ENCODE measurements around the gene CX3CR1. TPM values are rescaled to one million over a fixed set of nuclear protein-coding genes. Genes with fewer than 3 reads are reported as not detected.

Gene CX3CR1
- total and polyA plus RNA-seq, 4 donors, result 27.7 to 70.2 (median 42.7) TPM

GRCh38 chr3:39272191-39272590 is 7.6 kb downstream of the CX3CR1 start:
- no peak for DNase-seq (ENCODE audit: low read depth in 4 of 6, low spot score in 6 of 6)
- Histone ChIP-seq H3K36me3 (ENCODE audit: control insufficient read depth, insufficient read depth, low read length) (no peaks in the 10 kb centered on the region), H3K4me3 (ENCODE audit: low read depth, low read length) (no peak overlapping the region), H3K27ac (ENCODE audit: low read depth, low read length) (no peak overlapping the region), H3K4me1 (ENCODE audit: control insufficient read depth, insufficient read depth, low read length) (no peaks in the 10 kb centered on the region), H3K9me3 (ENCODE audit: control insufficient read depth, insufficient read depth, low read length) (no peaks in the 10 kb centered on the region), H3K27me3 (ENCODE audit: control insufficient read depth, insufficient read depth, low read length) (no peaks in the 10 kb centered on the region)
- 75% methylated on average over 2 of the region's 2 CpGs for whole genome bisulfite sequencing (ENCODE audit: insufficient coverage)

GRCh38 chr3:39271363-39271914 is 8.4 kb downstream of the CX3CR1 start:
- Histone ChIP-seq H3K9me3 (ENCODE audit: control insufficient read depth, insufficient read depth, low read length) (no peaks in the 10 kb centered on the region), H3K27me3 (ENCODE audit: control insufficient read depth, insufficient read depth, low read length) (no peaks in the 10 kb centered on the region), H3K27ac (ENCODE audit: low read depth, low read length) (no peak overlapping the region), H3K36me3 (ENCODE audit: control insufficient read depth, insufficient read depth, low read length) (no peaks in the 10 kb centered on the region), H3K4me1 (ENCODE audit: control insufficient read depth, insufficient read depth, low read length) (no peaks in the 10 kb centered on the region), H3K4me3 (ENCODE audit: low read depth, low read length) (no peak overlapping the region)
- 98% methylated on average over 4 of the region's 6 CpGs for whole genome bisulfite sequencing (ENCODE audit: insufficient coverage)
- no peak for DNase-seq (ENCODE audit: low read depth in 4 of 6, low spot score in 6 of 6)

- Histone ChIP-seq H3K36me3 (ENCODE audit: control insufficient read depth, insufficient read depth, low read length) (no peaks in the 10 kb centered on the region), H3K27ac (ENCODE audit: low read depth, low read length) (no peak overlapping the region), H3K27me3 (ENCODE audit: control insufficient read depth, insufficient read depth, low read length) (no peaks in the 10 kb centered on the region), H3K9me3 (ENCODE audit: control insufficient read depth, insufficient read depth, low read length) (no peaks in the 10 kb centered on the region), H3K4me3 (ENCODE audit: low read depth, low read length) (no peak overlapping the region), H3K4me1 (ENCODE audit: control insufficient read depth, insufficient read depth, low read length) (no peaks in the 10 kb centered on the region)
- no peak for DNase-seq (ENCODE audit: low read depth in 4 of 6, low spot score in 6 of 6)
- 80% methylated on average over 2 of the region's 4 CpGs for WGBS (ENCODE audit: insufficient coverage)
Measured at GRCh38 chr3:39269528-39269927, 10.3 kb downstream of the CX3CR1 start.

DNA sequence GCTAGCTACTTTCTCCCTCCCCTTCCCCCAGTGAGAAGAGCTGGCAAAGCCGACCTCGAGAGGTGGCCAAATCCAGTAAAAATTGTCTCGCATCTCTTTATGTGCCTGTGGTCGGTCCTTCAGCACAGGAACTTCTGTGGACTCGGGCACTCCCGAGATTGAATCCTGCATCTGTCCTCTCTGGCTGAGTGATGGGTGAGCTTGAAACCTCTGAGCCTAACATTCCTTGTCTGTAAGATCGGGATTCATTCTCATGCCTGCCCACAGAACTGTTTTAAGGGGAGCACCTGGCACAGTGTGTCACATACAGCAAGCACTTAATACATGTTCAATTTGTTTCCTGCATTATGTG is 11.3 kb downstream of the CX3CR1 start:
- Histone ChIP-seq H3K27me3 (ENCODE audit: control insufficient read depth, insufficient read depth, low read length) (no peaks in the 10 kb centered on the region), H3K4me1 (ENCODE audit: control insufficient read depth, insufficient read depth, low read length) (no peaks in the 10 kb centered on the region), H3K27ac (ENCODE audit: low read depth, low read length) (no peak overlapping the region), H3K36me3 (ENCODE audit: control insufficient read depth, insufficient read depth, low read length) (no peaks in the 10 kb centered on the region), H3K9me3 (ENCODE audit: control insufficient read depth, insufficient read depth, low read length) (no peaks in the 10 kb centered on the region), H3K4me3 (ENCODE audit: low read depth, low read length) (no peak overlapping the region)
- 78% methylated on average over 4 of the region's 7 CpGs for WGBS (ENCODE audit: insufficient coverage)
- no peak for DNase-seq (ENCODE audit: low read depth in 4 of 6, low spot score in 6 of 6)

DNA sequence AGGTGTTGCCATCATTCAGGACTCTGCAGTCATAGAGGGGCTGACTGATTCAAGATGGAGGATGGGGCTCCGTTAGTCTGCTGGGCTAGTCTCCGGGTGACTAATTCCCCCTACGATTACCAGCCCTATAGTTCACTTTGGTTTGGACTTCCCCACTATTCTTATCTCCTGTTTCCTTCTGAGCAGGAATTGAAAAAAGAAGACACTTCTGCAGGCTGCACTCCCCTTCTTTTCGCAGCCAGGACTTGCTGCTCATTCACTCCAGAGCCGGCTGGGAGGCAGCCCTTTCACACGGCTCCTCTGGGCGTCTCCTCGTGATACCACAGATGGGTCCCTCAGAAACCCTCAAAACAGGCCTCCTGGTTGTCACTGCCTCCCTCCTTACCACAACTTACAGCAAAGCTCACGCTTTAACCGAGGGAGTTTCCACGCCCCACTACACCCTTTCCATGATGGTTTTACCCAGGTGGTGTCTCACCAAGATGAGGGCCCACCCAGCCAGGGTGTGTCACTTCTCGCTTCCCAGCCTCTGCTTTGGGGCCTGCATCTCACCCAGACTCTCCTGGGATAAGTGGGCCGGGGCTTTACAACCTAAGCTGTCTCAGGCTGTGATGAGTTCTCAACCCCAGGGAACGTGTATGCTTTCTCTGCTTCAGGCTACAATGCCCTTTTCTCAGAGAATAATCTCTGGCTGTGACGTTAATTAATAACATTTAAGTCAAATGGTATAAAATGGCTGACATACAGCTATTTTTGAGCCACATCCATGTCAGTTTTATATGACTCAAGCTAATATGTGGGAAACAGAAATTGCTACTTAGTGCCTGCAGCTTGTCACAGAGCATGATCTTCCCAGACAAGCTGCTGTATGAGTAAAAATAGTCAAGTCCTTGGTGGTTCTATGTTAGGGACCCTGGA is 11.9 kb downstream of the CX3CR1 start:
- Histone ChIP-seq H3K9me3 (ENCODE audit: control insufficient read depth, insufficient read depth, low read length) (no peaks in the 10 kb centered on the region), H3K27ac (ENCODE audit: low read depth, low read length) (no peak overlapping the region), H3K4me3 (ENCODE audit: low read depth, low read length) (no peak overlapping the region), H3K4me1 (ENCODE audit: control insufficient read depth, insufficient read depth, low read length) (no peaks in the 10 kb centered on the region), H3K27me3 (ENCODE audit: control insufficient read depth, insufficient read depth, low read length) (no peaks in the 10 kb centered on the region), H3K36me3 (ENCODE audit: control insufficient read depth, insufficient read depth, low read length) (no peaks in the 10 kb centered on the region)
- 74% methylated on average over 13 of the region's 15 CpGs for WGBS (ENCODE audit: insufficient coverage)
- peak in 1 of 6 donors; percentile 6 for DNase-seq (ENCODE audit: low read depth in 4 of 6, low spot score in 6 of 6)

DNA sequence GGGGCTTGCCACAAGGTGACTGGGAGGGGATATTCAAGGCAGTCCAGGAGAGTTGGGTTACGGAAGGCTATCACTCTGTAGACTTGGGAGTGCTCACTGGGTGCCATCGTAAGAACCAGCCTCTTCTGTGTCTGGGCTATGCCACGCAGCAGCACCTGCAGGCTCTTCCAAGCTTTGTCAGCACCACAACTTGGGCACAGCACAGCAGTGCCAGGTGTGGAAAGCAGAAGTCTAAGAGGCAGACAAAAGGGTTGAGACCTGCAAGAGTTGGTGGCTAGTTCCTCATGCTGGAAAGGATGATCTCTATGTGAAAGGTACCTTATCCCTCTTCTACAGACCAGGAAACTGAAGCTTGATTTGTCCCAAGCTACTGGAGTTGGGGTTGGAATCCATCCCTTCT is 15.8 kb downstream of the CX3CR1 start:
- DNase-seq (ENCODE audit: low read depth in 4 of 6, low spot score in 6 of 6), result no peak
- no peaks in the 10 kb centered on the region for H3K4me1 ChIP-seq (ENCODE audit: control insufficient read depth, insufficient read depth, low read length)
- H3K4me3 ChIP-seq (ENCODE audit: low read depth, low read length), result no peak overlapping the region
- 76% methylated on average over 3 of the region's 3 CpGs for WGBS (ENCODE audit: insufficient coverage)
- no peak overlapping the region for H3K27ac ChIP-seq (ENCODE audit: low read depth, low read length)
- H3K9me3 ChIP-seq (ENCODE audit: control insufficient read depth, insufficient read depth, low read length), result no peaks in the 10 kb centered on the region
- no peaks in the 10 kb centered on the region for H3K27me3 ChIP-seq (ENCODE audit: control insufficient read depth, insufficient read depth, low read length)
- no peaks in the 10 kb centered on the region for H3K36me3 ChIP-seq (ENCODE audit: control insufficient read depth, insufficient read depth, low read length)

- WGBS (ENCODE audit: insufficient coverage), result no CpG with 5 or more reads among the region's 6 CpGs
- no peaks in the 10 kb centered on the region for H3K36me3 ChIP-seq (ENCODE audit: control insufficient read depth, insufficient read depth, low read length)
- no peak overlapping the region for H3K27ac ChIP-seq (ENCODE audit: low read depth, low read length)
- no peaks in the 10 kb centered on the region for H3K27me3 ChIP-seq (ENCODE audit: control insufficient read depth, insufficient read depth, low read length)
- no peak overlapping the region for H3K4me3 ChIP-seq (ENCODE audit: low read depth, low read length)
- no peaks in the 10 kb centered on the region for H3K9me3 ChIP-seq (ENCODE audit: control insufficient read depth, insufficient read depth, low read length)
- H3K4me1 ChIP-seq (ENCODE audit: control insufficient read depth, insufficient read depth, low read length), result no peaks in the 10 kb centered on the region
- no peak for DNase-seq (ENCODE audit: low read depth in 4 of 6, low spot score in 6 of 6)
Measured at GRCh38 chr3:39263576-39263975, 16.3 kb downstream of the CX3CR1 start.

DNA sequence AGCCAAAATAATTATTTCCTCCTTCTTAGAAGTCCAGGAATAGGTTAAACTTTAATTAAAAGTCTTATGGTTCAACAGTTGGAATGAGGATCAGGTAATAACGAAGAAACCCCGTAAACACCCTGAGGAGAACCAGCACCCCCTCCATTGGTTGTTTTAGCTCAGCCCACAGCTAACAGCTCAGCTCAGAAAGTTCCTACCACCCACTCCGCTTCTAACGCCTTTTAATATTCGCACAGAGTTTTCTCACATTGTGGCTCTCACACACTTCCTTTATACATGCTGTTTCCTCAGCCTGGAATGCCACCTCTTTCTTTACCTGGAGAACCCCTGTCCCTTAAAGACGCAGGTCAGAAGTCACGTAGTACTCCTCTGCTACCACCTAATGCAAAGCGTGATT is 17.0 kb downstream of the CX3CR1 start:
- H3K9me3 ChIP-seq (ENCODE audit: control insufficient read depth, insufficient read depth, low read length), result no peaks in the 10 kb centered on the region
- H3K27me3 ChIP-seq (ENCODE audit: control insufficient read depth, insufficient read depth, low read length), result no peaks in the 10 kb centered on the region
- no peaks in the 10 kb centered on the region for H3K36me3 ChIP-seq (ENCODE audit: control insufficient read depth, insufficient read depth, low read length)
- H3K4me3 ChIP-seq (ENCODE audit: low read depth, low read length), result no peak overlapping the region
- no peaks in the 10 kb centered on the region for H3K4me1 ChIP-seq (ENCODE audit: control insufficient read depth, insufficient read depth, low read length)
- 77% methylated on average over 5 of the region's 8 CpGs for WGBS (ENCODE audit: insufficient coverage)
- DNase-seq (ENCODE audit: low read depth in 4 of 6, low spot score in 6 of 6), result no peak
- no peak overlapping the region for H3K27ac ChIP-seq (ENCODE audit: low read depth, low read length)

DNA sequence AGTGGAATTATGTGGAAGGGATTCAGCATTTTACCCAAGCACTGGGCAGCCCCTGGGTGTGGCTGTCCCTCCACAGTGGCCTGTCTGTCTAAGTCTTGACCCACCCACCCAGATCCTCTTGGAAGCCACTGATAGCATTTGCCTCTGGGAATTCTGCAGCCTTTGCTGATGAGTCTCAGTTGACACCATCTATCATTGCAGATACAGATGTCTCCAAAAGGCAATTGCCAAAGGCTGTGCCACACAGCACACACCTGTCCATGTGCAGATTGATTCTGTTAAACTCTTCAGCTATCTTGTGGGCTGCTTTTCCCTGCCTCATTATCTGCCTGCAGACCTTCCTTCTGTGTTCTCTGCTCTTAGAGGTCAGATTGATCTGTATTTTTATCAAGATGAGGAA is 18.1 kb downstream of the CX3CR1 start:
- no peaks in the 10 kb centered on the region for H3K27me3 ChIP-seq (ENCODE audit: control insufficient read depth, insufficient read depth, low read length)
- H3K36me3 ChIP-seq (ENCODE audit: control insufficient read depth, insufficient read depth, low read length), result no peaks in the 10 kb centered on the region
- no peaks in the 10 kb centered on the region for H3K9me3 ChIP-seq (ENCODE audit: control insufficient read depth, insufficient read depth, low read length)
- DNase-seq (ENCODE audit: low read depth in 4 of 6, low spot score in 6 of 6), result no peak
- no peak overlapping the region for H3K4me3 ChIP-seq (ENCODE audit: low read depth, low read length)
- no peak overlapping the region for H3K27ac ChIP-seq (ENCODE audit: low read depth, low read length)
- no peaks in the 10 kb centered on the region for H3K4me1 ChIP-seq (ENCODE audit: control insufficient read depth, insufficient read depth, low read length)

GRCh38 chr3:39260957-39261356 is 18.9 kb downstream of the CX3CR1 start:
- WGBS (ENCODE audit: insufficient coverage), result 63% methylated on average over 2 of the region's 7 CpGs

More at GRCh38 chr3:39260957-39261356, 18.9 kb downstream of the CX3CR1 start:
- no peak overlapping the region for H3K4me3 ChIP-seq (ENCODE audit: low read depth, low read length)
- no peaks in the 10 kb centered on the region for H3K9me3 ChIP-seq (ENCODE audit: control insufficient read depth, insufficient read depth, low read length)
- H3K36me3 ChIP-seq (ENCODE audit: control insufficient read depth, insufficient read depth, low read length), result no peaks in the 10 kb centered on the region
- no peaks in the 10 kb centered on the region for H3K4me1 ChIP-seq (ENCODE audit: control insufficient read depth, insufficient read depth, low read length)
- DNase-seq (ENCODE audit: low read depth in 4 of 6, low spot score in 6 of 6), result peak in 5 of 6 donors; percentile 5 to 73 (median 17)
- H3K27me3 ChIP-seq (ENCODE audit: control insufficient read depth, insufficient read depth, low read length), result no peaks in the 10 kb centered on the region
- no peak overlapping the region for H3K27ac ChIP-seq (ENCODE audit: low read depth, low read length)
